Uterus (tissue), 2 donors: Measurements from ENCODE around the gene ZBTB20.

Source experiments
- CTCF ChIP-seq, 4 experiments: fragments of 200-600 bp in 2 of 4; fragments of 450-650 bp in 2 of 4; sonication (generic) in 2 of 4; IDR thresholded peaks; one replicate each; pipeline ENCODE4 v1.5.1; 2016 to 2019; ENCODE audit warnings: antibody characterized with exemption in 4 of 4, mild to moderate bottlenecking in 2 of 4, moderate library complexity in 1 of 4
- POLR2A ChIP-seq, 2 donors: fragments of 450-650 bp; IDR thresholded peaks; one replicate each; pipeline ENCODE4 v1.6.1; 2016; ENCODE audit warnings: antibody characterized with exemption in 2 of 2, mild to moderate bottlenecking in 1 of 2, moderate library complexity in 1 of 2

- TF ChIP-seq CTCF (IDR thresholded peaks at IDR 0.05) (no peak), POLR2A (IDR thresholded peaks at IDR 0.05) (no peak)
Measured at GRCh38 chr3:114846779-114847178, 300.3 kb downstream of the ZBTB20 start.
